IMR-90 (cell line): ENCODE measurements around the gene HIVEP1. TPM values are rescaled to one million over a fixed set of nuclear protein-coding genes. Genes with fewer than 3 reads are reported as not detected.

ENCODE experiments used
- ATAC-seq: fragments of 200-7000 bp; cut with Tn5 transposase; 2 replicates; pipeline ENCODE4 v1.9.1; 2020; ENCODE audit warnings: low read depth, mild to moderate bottlenecking, moderate library complexity
- BruUV-seq: library from RNA; stranded (reverse); fragments of 400-500 nt; replicated peaks from 2 replicates; lab custom pipeline; 2021; lab: Mats Ljungman, UMichigan
- CTCF ChIA-PET: fragments of 300-600 bp; formaldehyde crosslinking; extraction: SDS; loops from one replicate; lab custom pipeline; 2021; ENCODE audit warnings: antibody characterized with exemption; lab: Yijun Ruan, JAX
- POLR2A ChIA-PET: fragments of 300-600 bp; sonication (Branson Sonifier 250); formaldehyde crosslinking; loops from one replicate; lab custom pipeline; 2022; ENCODE audit warnings: antibody characterized with exemption; ENCODE audit not compliant: unreplicated experiment; lab: Charles Lee
- DNase-seq: peaks from one replicate; pipeline ENCODE4 v3.0.0; 2013
- H2AFZ ChIP-seq: replicated peaks from 2 replicates; pipeline ENCODE3; 2013; ENCODE audit warnings: low read length, mild to moderate bottlenecking; ENCODE audit not compliant: poor library complexity
- H2AK5ac ChIP-seq: 2 replicates; pipeline ENCODE4 v1.6.1; 2013; ENCODE audit warnings: low read depth, low read length, inconsistent platforms
- H2AK9ac ChIP-seq: replicated peaks from 2 replicates; pipeline ENCODE3; 2013; ENCODE audit warnings: mild to moderate bottlenecking, low read depth, low read length, moderate library complexity; ENCODE audit not compliant: poor library complexity
- H2BK120ac ChIP-seq: 2 replicates; pipeline ENCODE4 v1.6.1; 2013; ENCODE audit warnings: low read depth, low read length, inconsistent platforms
- H2BK15ac ChIP-seq: 3 replicates; pipeline ENCODE4 v1.6.1; 2013; ENCODE audit warnings: low read depth, low read length, inconsistent platforms
- H2BK20ac ChIP-seq: 2 replicates; pipeline ENCODE4 v1.6.1; 2013; ENCODE audit warnings: low read depth, mild to moderate bottlenecking, inconsistent platforms, low read length, moderate library complexity
- H2BK5ac ChIP-seq: 2 replicates; pipeline ENCODE4 v1.6.1; 2013; ENCODE audit warnings: mild to moderate bottlenecking, low read depth, low read length, inconsistent platforms; ENCODE audit not compliant: poor library complexity, severe bottlenecking
- H3K14ac ChIP-seq: replicated peaks from 2 replicates; pipeline ENCODE4 v1.6.1; 2013; ENCODE audit warnings: low read depth, low read length, inconsistent platforms
- H3K18ac ChIP-seq: 2 replicates; pipeline ENCODE4 v1.6.1; 2013; ENCODE audit warnings: low read depth, low read length, control low read depth
- H3K23ac ChIP-seq: 2 replicates; pipeline ENCODE4 v1.6.1; 2013; ENCODE audit warnings: low read depth, low read length, inconsistent platforms
- H3K27ac ChIP-seq: 2 replicates; pipeline ENCODE4 v1.5.1; 2013; ENCODE audit warnings: mild to moderate bottlenecking, control low read depth, low read length; ENCODE audit not compliant: insufficient read depth
- H3K27me3 ChIP-seq: 2 replicates; pipeline ENCODE4 v1.6.1; 2013; ENCODE audit warnings: low read length; ENCODE audit not compliant: control insufficient read depth, insufficient read depth
- H3K36me3 ChIP-seq: 2 replicates; pipeline ENCODE4 v1.6.1; 2013; ENCODE audit warnings: low read length, mixed read lengths; ENCODE audit not compliant: control insufficient read depth, insufficient read depth
- H3K4ac ChIP-seq: 2 replicates; pipeline ENCODE4 v1.6.1; 2013; ENCODE audit warnings: low read depth, low read length, inconsistent platforms
- H3K4me1 ChIP-seq: 2 replicates; pipeline ENCODE4 v1.6.1; 2013; ENCODE audit warnings: low read length, mixed read lengths; ENCODE audit not compliant: control insufficient read depth, insufficient read depth
- H3K4me2 ChIP-seq: 2 replicates; pipeline ENCODE4 v1.6.1; 2013; ENCODE audit warnings: low read depth, mild to moderate bottlenecking, control low read depth, low read length, moderate library complexity
- H3K4me3 ChIP-seq: 2 replicates; pipeline ENCODE4 v1.5.1; 2013; ENCODE audit warnings: low read depth, mild to moderate bottlenecking, control low read depth, low read length, moderate library complexity; ENCODE audit not compliant: insufficient read depth
- H3K56ac ChIP-seq: 2 replicates; pipeline ENCODE4 v1.6.1; 2013; ENCODE audit warnings: low read length, inconsistent platforms; ENCODE audit not compliant: insufficient read depth; ENCODE audit errors: extremely low read depth
- H3K79me1 ChIP-seq, 2 experiments: 2 replicates each; pipeline ENCODE4 v1.6.1; 2013; ENCODE audit warnings: low read length in 2 of 2, inconsistent platforms in 1 of 2, low read depth in 1 of 2
- H3K9ac ChIP-seq: 2 replicates; pipeline ENCODE4 v1.6.1; 2013; ENCODE audit warnings: low read depth, low read length, control low read depth
- H3K9me1 ChIP-seq: 2 replicates; pipeline ENCODE4 v1.6.1; 2013; ENCODE audit warnings: low read length, inconsistent platforms; ENCODE audit not compliant: insufficient read depth
- H3K9me3 ChIP-seq: 2 replicates; pipeline ENCODE4 v1.6.1; 2013; ENCODE audit warnings: low read length; ENCODE audit not compliant: control insufficient read depth, insufficient read depth
- H4K20me1 ChIP-seq: 2 replicates; pipeline ENCODE4 v1.6.1; 2013; ENCODE audit warnings: low read length, inconsistent platforms; ENCODE audit not compliant: insufficient read depth
- H4K5ac ChIP-seq: 2 replicates; pipeline ENCODE4 v1.6.1; 2013; ENCODE audit warnings: mild to moderate bottlenecking, low read depth, low read length, control low read depth
- H4K8ac ChIP-seq, 2 experiments: 2 replicates each; pipeline ENCODE4 v1.6.1; 2013; ENCODE audit warnings: low read depth in 2 of 2, low read length in 2 of 2, control low read depth in 1 of 2, inconsistent platforms in 1 of 2
- H4K91ac ChIP-seq: 2 replicates; pipeline ENCODE4 v1.6.1; 2013; ENCODE audit warnings: low read depth, low read length, inconsistent platforms; ENCODE audit not compliant: insufficient read depth
- BHLHE40 ChIP-seq: fragments of 150-350 bp; IDR thresholded peaks from 2 replicates; pipeline ENCODE4 v1.6.1; 2016; ENCODE audit warnings: mild to moderate bottlenecking, low read depth, low read length
- CEBPB ChIP-seq: IDR thresholded peaks from 2 replicates; pipeline ENCODE4 v1.6.1; 2012; ENCODE audit warnings: low read depth, low read length, improper control_type of control experiment
- CHD1 ChIP-seq: IDR thresholded peaks from 2 replicates; pipeline ENCODE4 v1.6.1; 2012; ENCODE audit warnings: low read depth, low read length, improper control_type of control experiment
- FOS ChIP-seq: fragments of 150-350 bp; IDR thresholded peaks from 2 replicates; pipeline ENCODE4 v1.6.1; 2016; ENCODE audit warnings: low read depth, low read length
- MAFK ChIP-seq: IDR thresholded peaks from 2 replicates; pipeline ENCODE4 v1.6.1; 2012; ENCODE audit warnings: low read depth, low read length, improper control_type of control experiment
- MAZ ChIP-seq: IDR thresholded peaks from 2 replicates; pipeline ENCODE4 v1.6.1; 2012; ENCODE audit warnings: low read depth, mild to moderate bottlenecking, low read length, improper control_type of control experiment, moderate library complexity, borderline replicate concordance
- MXI1 ChIP-seq: IDR thresholded peaks from 2 replicates; pipeline ENCODE4 v1.6.1; 2012; ENCODE audit warnings: low read depth, mild to moderate bottlenecking, low read length, moderate library complexity, borderline replicate concordance
- NFE2L2 ChIP-seq: fragments of 150-350 bp; IDR thresholded peaks from 2 replicates; pipeline ENCODE4 v1.6.1; 2016; ENCODE audit warnings: low read depth, mild to moderate bottlenecking, low read length
- POLR2A ChIP-seq: IDR thresholded peaks from 2 replicates; pipeline ENCODE4 v1.6.1; 2012; ENCODE audit warnings: mild to moderate bottlenecking, low read depth, low read length
- RAD21 ChIP-seq: IDR thresholded peaks from 2 replicates; pipeline ENCODE4 v1.6.1; 2012; ENCODE audit warnings: low read length, improper control_type of control experiment
- RCOR1 ChIP-seq: IDR thresholded peaks from 2 replicates; pipeline ENCODE4 v1.6.1; 2012; ENCODE audit warnings: mild to moderate bottlenecking, low read length, improper control_type of control experiment; ENCODE audit not compliant: insufficient replicate concordance
- RFX5 ChIP-seq: IDR thresholded peaks from 2 replicates; pipeline ENCODE4 v1.8.0; 2012; ENCODE audit warnings: low read depth, mild to moderate bottlenecking, low read length, moderate library complexity
- SMC3 ChIP-seq: fragments of 150-350 bp; IDR thresholded peaks from 2 replicates; pipeline ENCODE4 v1.6.1; 2016; ENCODE audit warnings: low read depth, mild to moderate bottlenecking, antibody characterized with exemption, low read length, moderate library complexity
- USF2 ChIP-seq: fragments of 150-350 bp; IDR thresholded peaks from 2 replicates; pipeline ENCODE4 v1.6.1; 2017; ENCODE audit warnings: mild to moderate bottlenecking, antibody characterized with exemption, low read length, low read depth
- WGBS, 2 experiments: methylation state at CpG; one replicate each; pipeline versions ENCODE4 v1.1.5 to v1.1.7; 2013; ENCODE audit warnings: missing lambda C conversion rate in 2 of 2; ENCODE audit not compliant: insufficient read length in 1 of 2; ENCODE audit errors: extremely low coverage in 2 of 2; 5-methylcytosine and 5-hydroxymethylcytosine counted together
- dilution Hi-C: fragments of 300-500 bp; cut with HindIII; formaldehyde crosslinking; loops from one replicate; pipeline ENCODE4 v1.14.3; 2018; ENCODE audit warnings: low sequenced_read_pairs; ENCODE audit not compliant: unreplicated experiment
- in situ Hi-C: fragments of 300-500 bp; cut with MboI; formaldehyde crosslinking; loops from 3 replicates; pipeline ENCODE4 v1.14.3; 2019; ENCODE audit warnings: low sequenced_read_pairs, inconsistent platforms, mixed read lengths
- intact Hi-C: fragments of 100-400 bp; cut with micrococcal nuclease; formaldehyde crosslinking; loops from 2 replicates; pipeline ENCODE4 v1.10.0; 2022
- polyA plus RNA-seq, 3 experiments: library from polyadenylated mRNA; depleted of rRNA; stranded (reverse); fragments of >200 nt; gene quantifications; 2 replicates each; pipeline ENCODE4 v1.2.3, GENCODE V29; 2012; ENCODE audit warnings: low replicate concordance in 1 of 3
- total RNA-seq: library from RNA; depleted of rRNA; stranded (reverse); fragments of >200 nt; gene quantifications from 2 replicates; pipeline ENCODE4 v1.2.3, GENCODE V29; 2012

Gene HIVEP1
- total and polyA plus RNA-seq, 2 of the 4 experiments (the other 2 are of a cell fraction) = 13.0 to 17.2 TPM

- no peak overlapping the region for H2BK20ac ChIP-seq
- H2BK15ac ChIP-seq = no peak overlapping the region
- H4K5ac ChIP-seq = no peak overlapping the region
- H3K9ac ChIP-seq = no peak overlapping the region
- dilution Hi-C loops = no loop called here
- CTCF ChIA-PET = no interaction called here
- no peak overlapping the region for H2AK9ac ChIP-seq
- POLR2A ChIA-PET = no interaction called here
- no peak overlapping the region for H3K23ac ChIP-seq
- no peak overlapping the region for H2AK5ac ChIP-seq
- no peak overlapping the region for H3K4me3 ChIP-seq
- H3K36me3 ChIP-seq = peaks cover 23% of the 10 kb centered on the region
- TF ChIP-seq CEBPB (no peak), FOS (no peak), SMC3 (no peak), RCOR1 (no peak), POLR2A (no peak), NFE2L2 (no peak), USF2 (no peak), BHLHE40 (no peak), RAD21 (no peak), MXI1 (no peak), RFX5 (no peak), MAZ (no peak), MAFK (no peak), CHD1 (no peak)
- no peaks in the 10 kb centered on the region for H3K27me3 ChIP-seq
- H3K4ac ChIP-seq = no peak overlapping the region
- H2BK120ac ChIP-seq = no peak overlapping the region
- peaks cover 7% of the 10 kb centered on the region for H3K4me1 ChIP-seq
- no peaks in the 10 kb centered on the region for H3K9me3 ChIP-seq
- ATAC-seq = no peak
- H3K56ac ChIP-seq = no peak overlapping the region
- H3K14ac ChIP-seq = no peak overlapping the region
- BruUV-seq = no TSS peak
- no peak overlapping the region for H4K91ac ChIP-seq
- no peak overlapping the region for H2AFZ ChIP-seq
- H3K4me2 ChIP-seq = no peak overlapping the region
- intact Hi-C loops = no loop called here
- no peak overlapping the region for H4K8ac ChIP-seq
- no peak overlapping the region for H3K27ac ChIP-seq
- no peak for DNase-seq
- peaks cover 16% of the 10 kb centered on the region for H3K9me1 ChIP-seq
- WGBS, 2 experiments = no CpG with 5 or more reads among the region's 4 CpGs
- H2BK5ac ChIP-seq = no peak overlapping the region
- peaks cover 4 to 15% of the 10 kb centered on the region in 2 experiments; a peak in 3 of 4 replicates for H3K79me1 ChIP-seq
- H4K20me1 ChIP-seq = no peaks in the 10 kb centered on the region
- in situ Hi-C loops = no loop called here
- H3K18ac ChIP-seq = no peak overlapping the region
Measured at GRCh38 chr6:12165297-12165696, 153.2 kb downstream of the HIVEP1 start.
